K562 (cell line): ENCODE data around the gene NOS2. TPM values are rescaled to one million over a fixed set of nuclear protein-coding genes. Genes with fewer than 3 reads are reported as not detected.

Source experiments
- ATAC-seq: fragments of 200-7000 bp; cut with Tn5 transposase; 3 replicates; pipeline ENCODE4 v1.9.1; 2020; ENCODE audit warnings: moderate library complexity
- BruUV-seq: library from RNA; stranded (reverse); fragments of 400-500 nt; replicated peaks from 2 replicates; lab custom pipeline; 2021; lab: Mats Ljungman, UMichigan
- CTCF ChIA-PET: fragments of 300-600 bp; formaldehyde crosslinking; extraction: SDS; loops from one replicate; lab custom pipeline; 2021; ENCODE audit warnings: low intra/inter-chr PET ratio; lab: Yijun Ruan, JAX
- POLR2A ChIA-PET: fragments of 300-600, 350-650 bp; sonication (Branson Sonifier 250); formaldehyde crosslinking; extraction: SDS; loops from one replicate; lab custom pipeline; 2021; ENCODE audit warnings: antibody characterized with exemption, inconsistent platforms; lab: Yijun Ruan, JAX
- DNase-seq, 4 experiments: peaks; one replicate each; pipeline versions ENCODE4 v3.0.0 to v3.0.0-alpha.2; 2011 to 2018; ENCODE audit warnings: low spot score in 3 of 4, mixed read lengths in 3 of 4; ENCODE audit errors: extremely low read depth in 1 of 4
- FAIRE-seq: peaks from 2 replicates; lab custom pipeline; 2011; peaks lifted over from hg19 to GRCh38; lab: Jason Lieb, UNC
- H2AFZ ChIP-seq: 2 replicates; pipeline ENCODE4 v1.6.0; 2011; ENCODE audit warnings: low read depth, low read length, control low read depth, inconsistent platforms
- H3K27ac ChIP-seq: fragments of 200-600 bp; 3 replicates; pipeline ENCODE4 v1.8.0; 2011; ENCODE audit warnings: low read depth, mild to moderate bottlenecking, control low read depth, inconsistent platforms, low read length, moderate library complexity, mixed read lengths; ENCODE audit errors: extremely low read depth
- H3K27me3 ChIP-seq, 2 experiments: fragments of 300-600 bp in 1 of 2; 2 replicates in 1 of 2; 3 replicates in 1 of 2; pipeline versions ENCODE4 v1.6.0 to v1.8.0; 2011; ENCODE audit warnings: inconsistent platforms in 2 of 2, low read length in 2 of 2, mild to moderate bottlenecking in 1 of 2, mixed read lengths in 1 of 2, moderate library complexity in 1 of 2; ENCODE audit not compliant: control insufficient read depth in 2 of 2, insufficient read depth in 2 of 2
- H3K36me3 ChIP-seq: fragments of 300-600 bp; 3 replicates; pipeline ENCODE4 v1.8.0; 2011; ENCODE audit warnings: mild to moderate bottlenecking, low read length, inconsistent platforms; ENCODE audit not compliant: control insufficient read depth, insufficient read depth
- H3K4me1 ChIP-seq, 2 experiments: fragments of 200-600 bp in 1 of 2; replicated peaks in 1 of 2; 2 replicates in 1 of 2; 3 replicates in 1 of 2; pipeline versions ENCODE4 v1.5.1 to v1.8.0; 2011; ENCODE audit warnings: inconsistent platforms in 2 of 2, low read length in 2 of 2, mild to moderate bottlenecking in 1 of 2, mixed read lengths in 1 of 2, moderate library complexity in 1 of 2; ENCODE audit not compliant: control insufficient read depth in 2 of 2, insufficient read depth in 2 of 2
- H3K4me2 ChIP-seq: 2 replicates; pipeline ENCODE4 v1.6.1; 2011; ENCODE audit warnings: low read length, control low read depth, inconsistent platforms, mixed read lengths; ENCODE audit not compliant: insufficient read depth
- H3K4me3 ChIP-seq: fragments of 200-600 bp; sonication (generic), shearing (Covaris generic); 2 replicates; pipeline ENCODE4 v1.5.1; 2016; ENCODE audit warnings: control low read depth, inconsistent platforms
- H3K79me2 ChIP-seq: fragments of 200-600 bp; 3 replicates; pipeline ENCODE4 v1.8.0; 2011; ENCODE audit warnings: low read length, inconsistent platforms; ENCODE audit not compliant: control insufficient read depth, insufficient read depth
- H3K9ac ChIP-seq, 2 experiments: 2 replicates each; pipeline versions ENCODE4 v1.6.0 to v1.6.1; 2011; ENCODE audit warnings: low read depth in 2 of 2, low read length in 2 of 2, control low read depth in 1 of 2, inconsistent platforms in 1 of 2, mild to moderate bottlenecking in 1 of 2, mixed read lengths in 1 of 2; ENCODE audit not compliant: insufficient read depth in 1 of 2
- H3K9me1 ChIP-seq: one replicate; pipeline ENCODE4 v1.6.0; 2011; ENCODE audit warnings: inconsistent platforms, mild to moderate bottlenecking, low read length, moderate library complexity; ENCODE audit not compliant: control insufficient read depth, insufficient read depth
- H3K9me3 ChIP-seq: replicated peaks from 2 replicates; pipeline ENCODE4 v1.5.1; 2011; ENCODE audit warnings: low read depth, low read length, inconsistent platforms; ENCODE audit not compliant: control insufficient read depth, insufficient read depth
- H4K20me1 ChIP-seq: replicated peaks from 2 replicates; pipeline ENCODE4 v1.6.1; 2011; ENCODE audit warnings: low read length, inconsistent platforms, mixed read lengths; ENCODE audit not compliant: control insufficient read depth, insufficient read depth
- CCAR2 ChIP-seq: fragments of 200-400 bp; formaldehyde crosslinking; IDR thresholded peaks from 2 replicates; pipeline ENCODE4 v1.6.1; 2017; ENCODE audit warnings: mild to moderate bottlenecking, low read depth, low read length
- ESRRB ChIP-seq: fragments of 250-450 bp; sonication (Bioruptor Pico); IDR thresholded peaks from 2 replicates; pipeline ENCODE4 v1.5.0; 2020; ENCODE audit warnings: mild to moderate bottlenecking, moderate library complexity, borderline replicate concordance
- GATA2 ChIP-seq: sonication (generic); formaldehyde crosslinking; IDR thresholded peaks from 2 replicates; pipeline ENCODE4 v1.4.0; 2020; ENCODE audit warnings: mild to moderate bottlenecking, missing genetic modification reagents
- HDAC1 ChIP-seq, 2 experiments: fragments of 450-650 bp; IDR thresholded peaks; 2 replicates each; pipeline ENCODE4 v1.6.1; 2016 to 2017; ENCODE audit warnings: inconsistent platforms in 1 of 2, mild to moderate bottlenecking in 1 of 2, moderate library complexity in 1 of 2
- NCOA2 ChIP-seq, 2 experiments: fragments of 450-650 bp; IDR thresholded peaks; 2 replicates each; pipeline ENCODE4 v1.6.1; 2018; ENCODE audit warnings: mild to moderate bottlenecking in 2 of 2, moderate library complexity in 1 of 2; ENCODE audit not compliant: partially characterized antibody in 2 of 2
- NEUROD1 ChIP-seq: fragments of 150-350 bp; IDR thresholded peaks from 2 replicates; pipeline ENCODE4 v1.6.1; 2014; ENCODE audit warnings: borderline replicate concordance, low read length, low read depth; ENCODE audit not compliant: partially characterized antibody
- RBM22 ChIP-seq: fragments of 200-400 bp; formaldehyde crosslinking; IDR thresholded peaks from 2 replicates; pipeline ENCODE4 v1.6.1; 2018; ENCODE audit warnings: low read length, low read depth; ENCODE audit not compliant: poor library complexity, severe bottlenecking
- SNIP1 ChIP-seq: fragments of 450-650 bp; IDR thresholded peaks from 2 replicates; pipeline ENCODE4 v1.7.1; 2017; ENCODE audit warnings: low read depth, mild to moderate bottlenecking
- ZNF785 ChIP-seq: fragments of 250-450 bp; sonication (Bioruptor Pico); IDR thresholded peaks from 2 replicates; pipeline ENCODE4 v1.4.0; 2020; ENCODE audit warnings: mild to moderate bottlenecking
- WGBS: fragments of 100-300 bp; shearing (Covaris generic); methylation state at CpG from one replicate; pipeline ENCODE4 v1.1.6; 2016; ENCODE audit warnings: low coverage, mixed read lengths; ENCODE audit not compliant: insufficient coverage; ENCODE audit errors: missing lambda C conversion rate; 5-methylcytosine and 5-hydroxymethylcytosine counted together
- in situ Hi-C: fragments of 300-500 bp; cut with MboI; formaldehyde crosslinking; loops from 4 replicates; pipeline ENCODE4 v1.15.0; 2018; ENCODE audit warnings: inconsistent platforms, mixed read lengths
- intact Hi-C: fragments of 100-400 bp; cut with micrococcal nuclease; formaldehyde crosslinking; loops from 2 replicates; pipeline ENCODE4 v1.14.2; 2022
- polyA plus RNA-seq, 8 experiments: library from polyadenylated mRNA; depleted of rRNA in 4 of 8; stranded (reverse) in 5 of 8; unstranded in 3 of 8; fragments of >200 nt; fragmentation: Nextera tagmentation in 2 of 8; fragmentation: Illumina TruSeq in 1 of 8; extraction: Ambion mirVana in 2 of 8; extraction: Trizol in 1 of 8; gene quantifications; 2 replicates each; pipeline versions ENCODE4 v1.2.1 to v1.2.3, GENCODE V29; 2011 to 2014; ENCODE audit warnings: inconsistent platforms in 1 of 8, missing spikeins in 1 of 8
- total RNA-seq, 7 experiments: library from RNA; depleted of rRNA in 6 of 7; stranded (reverse); fragments of >200 nt in 6 of 7; fragmentation: Illumina TruSeq in 2 of 7; extraction: Trizol in 2 of 7; gene quantifications; 2 replicates each; pipeline versions ENCODE4 v1.2.1 to v1.2.3, GENCODE V29; 2011 to 2021; ENCODE audit warnings: low replicate concordance in 1 of 7
- TF ChIP-seq, protein P1 (sequence below): fragments of 200-600 bp; sonication (generic); IDR thresholded peaks from one replicate; pipeline ENCODE4 v1.6.1; 2012; ENCODE audit warnings: mild to moderate bottlenecking, low read depth, low read length, inconsistent platforms

Gene NOS2
- total and polyA plus RNA-seq, 9 of the 15 experiments (the other 6 are each of a cell fraction or from before 2014, with no cell fraction given): not detected

DNA sequence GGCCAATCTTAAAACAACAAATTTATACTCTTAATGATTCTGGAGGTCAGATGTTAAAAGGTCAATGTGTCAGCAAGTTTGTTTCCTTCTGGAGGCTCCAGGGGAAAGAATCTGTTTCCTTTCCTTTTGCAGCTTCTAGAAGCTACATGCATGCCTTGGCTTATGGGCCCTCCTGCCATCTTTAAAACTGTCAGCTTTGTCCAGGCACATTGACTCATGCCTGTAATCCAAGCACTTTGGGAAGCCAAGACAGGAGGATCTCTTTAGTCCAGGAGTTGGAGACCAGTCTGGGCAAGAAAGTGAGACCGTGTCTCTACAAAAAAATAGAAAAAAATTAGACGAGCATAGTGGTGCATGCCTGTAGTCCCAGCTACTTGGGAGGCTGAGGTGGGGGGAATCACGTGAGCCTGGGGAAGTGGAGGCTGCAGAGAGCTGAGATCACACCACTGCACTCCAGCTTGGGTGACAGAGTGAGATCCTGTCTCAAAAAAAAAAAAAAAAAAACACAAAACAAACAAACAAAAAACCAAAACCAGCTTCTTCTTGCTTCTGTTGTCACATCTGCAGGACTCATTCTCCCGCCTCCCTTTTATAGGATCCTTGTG lies 58.3 kb downstream of the NOS2 start:
- H2AFZ ChIP-seq: no peak overlapping the region
- no peaks in the 10 kb centered on the region for H3K9me1 ChIP-seq
- H3K79me2 ChIP-seq: no peaks in the 10 kb centered on the region
- ChIA-PET CTCF (no interaction called here), POLR2A (interaction anchor here (0.6 to 0.7 kb wide), 3 partner anchors 83 to 446 kb away, joined by 3 read pairs; no protein-coding TSS in a partner anchor)
- H3K4me2 ChIP-seq: no peak overlapping the region
- FAIRE-seq (no peak), ATAC-seq (no peak), DNase-seq (no peak)
- H3K4me3 ChIP-seq: no peak overlapping the region
- H3K4me1 ChIP-seq: no peaks in the 10 kb centered on the region; a peak in 1 of 5 replicates
- BruUV-seq: no TSS peak
- in situ Hi-C loops: loop anchor here (10.0 kb wide), 2 partner anchors 77 to 507 kb away; no protein-coding TSS in a partner anchor
- H3K9ac ChIP-seq: no peak overlapping the region
- H4K20me1 ChIP-seq: no peaks in the 10 kb centered on the region
- WGBS: 4% methylated on average over 4 of the region's 4 CpGs
- H3K36me3 ChIP-seq: no peaks in the 10 kb centered on the region
- H3K9me3 ChIP-seq: no peaks in the 10 kb centered on the region
- TF ChIP-seq ESRRB (CRISPR knock-in tag): no peak
- TF ChIP-seq GATA2: no peak
- TF ChIP-seq NCOA2 (IDR thresholded peaks at IDR 0.05; ENCODE audit: partially characterized antibody in 2 of 2): no peak
- no peak for TF ChIP-seq HDAC1 (IDR thresholded peaks at IDR 0.05)
- TF ChIP-seq NEUROD1: no peak
- no peak for TF ChIP-seq SNIP1
- no peak for TF ChIP-seq ZNF785 (CRISPR knock-in tag)
- TF ChIP-seq, protein P1, sequence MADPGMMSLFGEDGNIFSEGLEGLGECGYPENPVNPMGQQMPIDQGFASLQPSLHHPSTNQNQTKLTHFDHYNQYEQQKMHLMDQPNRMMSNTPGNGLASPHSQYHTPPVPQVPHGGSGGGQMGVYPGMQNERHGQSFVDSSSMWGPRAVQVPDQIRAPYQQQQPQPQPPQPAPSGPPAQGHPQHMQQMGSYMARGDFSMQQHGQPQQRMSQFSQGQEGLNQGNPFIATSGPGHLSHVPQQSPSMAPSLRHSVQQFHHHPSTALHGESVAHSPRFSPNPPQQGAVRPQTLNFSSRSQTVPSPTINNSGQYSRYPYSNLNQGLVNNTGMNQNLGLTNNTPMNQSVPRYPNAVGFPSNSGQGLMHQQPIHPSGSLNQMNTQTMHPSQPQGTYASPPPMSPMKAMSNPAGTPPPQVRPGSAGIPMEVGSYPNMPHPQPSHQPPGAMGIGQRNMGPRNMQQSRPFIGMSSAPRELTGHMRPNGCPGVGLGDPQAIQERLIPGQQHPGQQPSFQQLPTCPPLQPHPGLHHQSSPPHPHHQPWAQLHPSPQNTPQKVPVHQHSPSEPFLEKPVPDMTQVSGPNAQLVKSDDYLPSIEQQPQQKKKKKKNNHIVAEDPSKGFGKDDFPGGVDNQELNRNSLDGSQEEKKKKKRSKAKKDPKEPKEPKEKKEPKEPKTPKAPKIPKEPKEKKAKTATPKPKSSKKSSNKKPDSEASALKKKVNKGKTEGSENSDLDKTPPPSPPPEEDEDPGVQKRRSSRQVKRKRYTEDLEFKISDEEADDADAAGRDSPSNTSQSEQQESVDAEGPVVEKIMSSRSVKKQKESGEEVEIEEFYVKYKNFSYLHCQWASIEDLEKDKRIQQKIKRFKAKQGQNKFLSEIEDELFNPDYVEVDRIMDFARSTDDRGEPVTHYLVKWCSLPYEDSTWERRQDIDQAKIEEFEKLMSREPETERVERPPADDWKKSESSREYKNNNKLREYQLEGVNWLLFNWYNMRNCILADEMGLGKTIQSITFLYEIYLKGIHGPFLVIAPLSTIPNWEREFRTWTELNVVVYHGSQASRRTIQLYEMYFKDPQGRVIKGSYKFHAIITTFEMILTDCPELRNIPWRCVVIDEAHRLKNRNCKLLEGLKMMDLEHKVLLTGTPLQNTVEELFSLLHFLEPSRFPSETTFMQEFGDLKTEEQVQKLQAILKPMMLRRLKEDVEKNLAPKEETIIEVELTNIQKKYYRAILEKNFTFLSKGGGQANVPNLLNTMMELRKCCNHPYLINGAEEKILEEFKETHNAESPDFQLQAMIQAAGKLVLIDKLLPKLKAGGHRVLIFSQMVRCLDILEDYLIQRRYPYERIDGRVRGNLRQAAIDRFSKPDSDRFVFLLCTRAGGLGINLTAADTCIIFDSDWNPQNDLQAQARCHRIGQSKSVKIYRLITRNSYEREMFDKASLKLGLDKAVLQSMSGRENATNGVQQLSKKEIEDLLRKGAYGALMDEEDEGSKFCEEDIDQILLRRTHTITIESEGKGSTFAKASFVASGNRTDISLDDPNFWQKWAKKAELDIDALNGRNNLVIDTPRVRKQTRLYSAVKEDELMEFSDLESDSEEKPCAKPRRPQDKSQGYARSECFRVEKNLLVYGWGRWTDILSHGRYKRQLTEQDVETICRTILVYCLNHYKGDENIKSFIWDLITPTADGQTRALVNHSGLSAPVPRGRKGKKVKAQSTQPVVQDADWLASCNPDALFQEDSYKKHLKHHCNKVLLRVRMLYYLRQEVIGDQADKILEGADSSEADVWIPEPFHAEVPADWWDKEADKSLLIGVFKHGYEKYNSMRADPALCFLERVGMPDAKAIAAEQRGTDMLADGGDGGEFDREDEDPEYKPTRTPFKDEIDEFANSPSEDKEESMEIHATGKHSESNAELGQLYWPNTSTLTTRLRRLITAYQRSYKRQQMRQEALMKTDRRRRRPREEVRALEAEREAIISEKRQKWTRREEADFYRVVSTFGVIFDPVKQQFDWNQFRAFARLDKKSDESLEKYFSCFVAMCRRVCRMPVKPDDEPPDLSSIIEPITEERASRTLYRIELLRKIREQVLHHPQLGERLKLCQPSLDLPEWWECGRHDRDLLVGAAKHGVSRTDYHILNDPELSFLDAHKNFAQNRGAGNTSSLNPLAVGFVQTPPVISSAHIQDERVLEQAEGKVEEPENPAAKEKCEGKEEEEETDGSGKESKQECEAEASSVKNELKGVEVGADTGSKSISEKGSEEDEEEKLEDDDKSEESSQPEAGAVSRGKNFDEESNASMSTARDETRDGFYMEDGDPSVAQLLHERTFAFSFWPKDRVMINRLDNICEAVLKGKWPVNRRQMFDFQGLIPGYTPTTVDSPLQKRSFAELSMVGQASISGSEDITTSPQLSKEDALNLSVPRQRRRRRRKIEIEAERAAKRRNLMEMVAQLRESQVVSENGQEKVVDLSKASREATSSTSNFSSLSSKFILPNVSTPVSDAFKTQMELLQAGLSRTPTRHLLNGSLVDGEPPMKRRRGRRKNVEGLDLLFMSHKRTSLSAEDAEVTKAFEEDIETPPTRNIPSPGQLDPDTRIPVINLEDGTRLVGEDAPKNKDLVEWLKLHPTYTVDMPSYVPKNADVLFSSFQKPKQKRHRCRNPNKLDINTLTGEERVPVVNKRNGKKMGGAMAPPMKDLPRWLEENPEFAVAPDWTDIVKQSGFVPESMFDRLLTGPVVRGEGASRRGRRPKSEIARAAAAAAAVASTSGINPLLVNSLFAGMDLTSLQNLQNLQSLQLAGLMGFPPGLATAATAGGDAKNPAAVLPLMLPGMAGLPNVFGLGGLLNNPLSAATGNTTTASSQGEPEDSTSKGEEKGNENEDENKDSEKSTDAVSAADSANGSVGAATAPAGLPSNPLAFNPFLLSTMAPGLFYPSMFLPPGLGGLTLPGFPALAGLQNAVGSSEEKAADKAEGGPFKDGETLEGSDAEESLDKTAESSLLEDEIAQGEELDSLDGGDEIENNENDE: no peak
- TF ChIP-seq RBM22: no peak
- no peak for TF ChIP-seq CCAR2
- intact Hi-C loops: no loop called here
- H3K27ac ChIP-seq: no peak overlapping the region
- H3K27me3 ChIP-seq: peaks cover 0 to 6% of the 10 kb centered on the region in 2 experiments; a peak in 2 of 5 replicates
